H1 (cell line): ENCODE results near the gene ANXA1. TPM values are rescaled to one million over a fixed set of nuclear protein-coding genes. Genes with fewer than 3 reads are reported as not detected.

Experiments
- GTF2F1 ChIP-seq: IDR thresholded peaks from 2 replicates; pipeline ENCODE4 v1.6.1; 2012; ENCODE audit warnings: low read depth, low read length, improper control_type of control experiment, borderline replicate concordance
- TBP ChIP-seq: IDR thresholded peaks from 2 replicates; pipeline ENCODE4 v1.6.1; 2011; ENCODE audit warnings: low read depth, low read length, improper control_type of control experiment
- TCF12 ChIP-seq: IDR thresholded peaks from 2 replicates; pipeline ENCODE4 v1.6.1; 2011; ENCODE audit warnings: low read depth, mild to moderate bottlenecking, low read length
- TEAD4 ChIP-seq: IDR thresholded peaks from 2 replicates; pipeline ENCODE4 v1.6.1; 2012; ENCODE audit warnings: low read depth, low read length, inconsistent platforms, mixed read lengths
- YY1 ChIP-seq: IDR thresholded peaks from 2 replicates; pipeline ENCODE4 v1.6.1; 2011; ENCODE audit warnings: low read depth, mild to moderate bottlenecking, low read length
- polyA plus RNA-seq, 7 experiments: library from polyadenylated mRNA; depleted of rRNA in 3 of 7; stranded (reverse) in 5 of 7; unstranded in 2 of 7; fragments of >200 nt in 5 of 7; fragments of 200-250 nt in 2 of 7; gene quantifications; 1 replicate in 5 of 7; 2 replicates in 1 of 7; 4 replicates in 1 of 7; pipeline versions ENCODE4 v1.2.1 to v1.2.3, GENCODE V29; 2011 to 2013; ENCODE audit warnings: missing spikeins in 2 of 7, mixed read lengths in 2 of 7
- total RNA-seq: library from RNA; stranded (reverse); fragmentation: NEBNext Ultra II Directional; extraction: Animal tissue kit (Norgen Biotek cat#: 25700); gene quantifications from 2 replicates; pipeline ENCODE4 v1.2.1, GENCODE V29; 2021
- TF ChIP-seq, protein P1 (sequence below): IDR thresholded peaks from 2 replicates; pipeline ENCODE4 v1.6.1; 2011; ENCODE audit warnings: low read length, improper control_type of control experiment
- TF ChIP-seq, protein P2 (sequence below): IDR thresholded peaks from 2 replicates; pipeline ENCODE4 v1.6.1; 2012; ENCODE audit warnings: inconsistent platforms

ANXA1 gene
- total and polyA plus RNA-seq, 2 of the 8 experiments (the other 6 are each of a cell fraction or from before 2014, with no cell fraction given): 0.71 to 5.7 TPM

DNA sequence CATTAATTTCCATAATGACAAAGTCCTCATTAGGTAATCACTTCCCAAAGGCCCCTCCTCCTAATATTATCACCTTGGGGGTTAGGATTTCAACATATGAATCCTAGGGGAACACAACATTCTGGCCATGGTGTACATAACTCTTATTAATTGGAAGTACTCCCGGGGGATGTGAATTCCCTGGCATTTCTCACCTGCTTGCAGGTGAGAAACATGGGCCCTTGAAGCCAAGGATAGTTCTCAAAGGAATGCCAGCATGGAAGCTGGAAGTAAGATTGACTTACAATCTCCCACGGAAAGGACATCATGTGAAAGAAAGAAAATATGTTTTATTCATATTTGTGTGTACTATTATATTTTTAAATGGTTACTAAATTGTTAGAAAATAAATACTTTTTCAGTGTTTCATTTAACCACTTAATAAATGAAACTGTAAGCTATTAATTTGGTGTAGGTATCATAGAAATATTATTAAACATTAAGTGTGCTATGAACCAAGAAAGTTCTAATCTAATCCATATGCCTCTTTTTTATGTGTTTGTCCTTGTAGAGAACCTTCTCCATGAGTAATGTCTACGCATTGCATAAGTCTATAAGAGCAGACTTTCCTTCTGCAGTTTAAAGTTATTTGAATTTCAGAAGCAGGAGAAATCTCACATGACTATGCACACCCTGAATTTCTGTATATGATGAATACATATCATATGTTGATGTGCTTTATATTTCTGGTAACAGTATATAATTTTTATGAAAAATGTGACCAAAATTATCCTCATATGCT, 59.4 kb downstream of the ANXA1 start (continued):
- TF ChIP-seq YY1: no peak
- TF ChIP-seq, protein P1, sequence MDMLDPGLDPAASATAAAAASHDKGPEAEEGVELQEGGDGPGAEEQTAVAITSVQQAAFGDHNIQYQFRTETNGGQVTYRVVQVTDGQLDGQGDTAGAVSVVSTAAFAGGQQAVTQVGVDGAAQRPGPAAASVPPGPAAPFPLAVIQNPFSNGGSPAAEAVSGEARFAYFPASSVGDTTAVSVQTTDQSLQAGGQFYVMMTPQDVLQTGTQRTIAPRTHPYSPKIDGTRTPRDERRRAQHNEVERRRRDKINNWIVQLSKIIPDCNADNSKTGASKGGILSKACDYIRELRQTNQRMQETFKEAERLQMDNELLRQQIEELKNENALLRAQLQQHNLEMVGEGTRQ: no peak
- no peak for TF ChIP-seq TEAD4
- no peak for TF ChIP-seq TCF12
- TF ChIP-seq, protein P2, sequence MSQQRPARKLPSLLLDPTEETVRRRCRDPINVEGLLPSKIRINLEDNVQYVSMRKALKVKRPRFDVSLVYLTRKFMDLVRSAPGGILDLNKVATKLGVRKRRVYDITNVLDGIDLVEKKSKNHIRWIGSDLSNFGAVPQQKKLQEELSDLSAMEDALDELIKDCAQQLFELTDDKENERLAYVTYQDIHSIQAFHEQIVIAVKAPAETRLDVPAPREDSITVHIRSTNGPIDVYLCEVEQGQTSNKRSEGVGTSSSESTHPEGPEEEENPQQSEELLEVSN: no peak
- TF ChIP-seq TBP: no peak
- TF ChIP-seq GTF2F1: no peak
- TF ChIP-seq, all 59 proteins: peak for 0
